OCI-LY1 (cell line): ENCODE results near the gene TBC1D2B.

Experiments used
- EZH2 ChIP-seq: fragments of 200-600 bp; sonication (generic), shearing (Covaris generic); IDR thresholded peaks from 2 replicates; pipeline ENCODE4 v1.8.0; 2017; ENCODE audit warnings: borderline replicate concordance, mixed run types, mild to moderate bottlenecking, antibody characterized with exemption, low read length, moderate library complexity, mixed read lengths
- TF ChIP-seq, protein P1 (sequence below): fragments of 200-600 bp; sonication (generic), shearing (Covaris generic); IDR thresholded peaks from 2 replicates; pipeline ENCODE4 v1.5.1; 2017; ENCODE audit warnings: mild to moderate bottlenecking, antibody characterized with exemption, low read length, moderate library complexity, mixed read lengths

DNA sequence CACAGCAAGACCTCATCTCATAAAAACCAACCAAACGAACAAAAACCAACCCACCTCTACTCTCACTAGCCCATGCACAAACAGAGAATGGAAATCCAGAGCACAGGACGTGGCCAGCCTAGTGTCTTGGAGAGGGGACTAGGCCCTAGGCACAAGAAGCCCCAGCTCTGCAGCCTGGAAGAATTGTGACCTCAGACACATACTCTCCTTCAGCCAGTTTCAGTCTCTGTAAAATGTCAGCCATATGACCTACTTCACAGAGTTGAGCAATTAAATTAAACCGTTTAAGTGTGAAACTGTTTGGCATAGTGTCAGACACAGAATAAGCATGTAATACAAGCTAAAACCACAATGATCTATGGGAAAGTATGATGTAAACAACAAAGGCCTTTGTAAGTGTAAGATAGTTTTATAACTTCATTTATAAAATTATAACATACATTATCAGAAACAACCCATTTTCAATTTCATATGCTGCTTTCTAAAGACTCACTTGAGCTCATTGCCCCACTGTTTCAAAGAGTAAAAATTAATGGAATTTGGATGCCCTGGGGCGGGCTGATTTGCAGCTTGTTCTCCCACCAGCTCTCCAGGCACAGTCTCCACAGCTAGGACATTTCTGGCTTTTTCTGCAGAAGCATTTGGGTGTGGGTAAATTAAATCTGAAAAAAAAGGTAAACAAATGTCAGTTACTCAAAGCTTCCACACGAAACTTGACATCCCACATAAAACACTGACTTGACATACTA lies 32.9 kb downstream of the TBC1D2B start:
- TF ChIP-seq, protein P1, sequence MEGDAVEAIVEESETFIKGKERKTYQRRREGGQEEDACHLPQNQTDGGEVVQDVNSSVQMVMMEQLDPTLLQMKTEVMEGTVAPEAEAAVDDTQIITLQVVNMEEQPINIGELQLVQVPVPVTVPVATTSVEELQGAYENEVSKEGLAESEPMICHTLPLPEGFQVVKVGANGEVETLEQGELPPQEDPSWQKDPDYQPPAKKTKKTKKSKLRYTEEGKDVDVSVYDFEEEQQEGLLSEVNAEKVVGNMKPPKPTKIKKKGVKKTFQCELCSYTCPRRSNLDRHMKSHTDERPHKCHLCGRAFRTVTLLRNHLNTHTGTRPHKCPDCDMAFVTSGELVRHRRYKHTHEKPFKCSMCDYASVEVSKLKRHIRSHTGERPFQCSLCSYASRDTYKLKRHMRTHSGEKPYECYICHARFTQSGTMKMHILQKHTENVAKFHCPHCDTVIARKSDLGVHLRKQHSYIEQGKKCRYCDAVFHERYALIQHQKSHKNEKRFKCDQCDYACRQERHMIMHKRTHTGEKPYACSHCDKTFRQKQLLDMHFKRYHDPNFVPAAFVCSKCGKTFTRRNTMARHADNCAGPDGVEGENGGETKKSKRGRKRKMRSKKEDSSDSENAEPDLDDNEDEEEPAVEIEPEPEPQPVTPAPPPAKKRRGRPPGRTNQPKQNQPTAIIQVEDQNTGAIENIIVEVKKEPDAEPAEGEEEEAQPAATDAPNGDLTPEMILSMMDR: no peak
- no peak for TF ChIP-seq EZH2
